ENCODE data around the gene PFN4. TPM values are rescaled to one million over a fixed set of nuclear protein-coding genes. Genes with fewer than 3 reads are reported as not detected.
A peak's percentile ranks its signal among the peaks of the same experiment; 100 is the strongest.

Gene PFN4
- total and polyA plus RNA-seq, 9 of the 15 experiments (the other 6 are each of a cell fraction or from before 2014, with no cell fraction given) = 0.07 to 0.54 (median 0.31) TPM; not detected in 2

- peak in 1 of 2 experiments; percentile 74; a peak in 1 of 4 replicates for TF ChIP-seq ZMIZ1 (IDR thresholded peaks at IDR 0.05; ENCODE audit: low read depth in 2 of 2, low read length in 2 of 2)
- TF ChIP-seq ZNF431 (CRISPR knock-in tag; IDR thresholded peaks at IDR 0.05) = peak; percentile 70; the same call in 1 of the 2 replicates
- peak; percentile 92 for TF ChIP-seq VEZF1 (CRISPR knock-in tag; IDR thresholded peaks at IDR 0.05)
- peak; percentile 54 for TF ChIP-seq ZNF384 (IDR thresholded peaks at IDR 0.05; ENCODE audit: low read depth, low read length)
- 0 out of 2 replicates have a peak, but pooled peaks have one; percentile 3 for TF ChIP-seq SMC3 (conservative IDR thresholded peaks at IDR 0.05; ENCODE audit: insufficient read depth, low read depth, low read length)
- peak; percentile 57; the same call in 1 of the 2 replicates for TF ChIP-seq MTA1 (IDR thresholded peaks at IDR 0.05; ENCODE audit: borderline replicate concordance)
- peak; percentile 43; the same call in 1 of the 2 replicates for TF ChIP-seq PHF21A (IDR thresholded peaks at IDR 0.05; ENCODE audit: borderline replicate concordance, low read depth)
- TF ChIP-seq GABPA (tag; conservative IDR thresholded peaks at IDR 0.05; ENCODE audit: low read depth) = peak; percentile 100
- TF ChIP-seq POLR2AphosphoS5 (IDR thresholded peaks at IDR 0.05; ENCODE audit: control insufficient read depth, insufficient read depth, low read depth, low read length) = peak; percentile 89
- TF ChIP-seq FOXP4 (CRISPR knock-in tag; IDR thresholded peaks at IDR 0.05; ENCODE audit: borderline replicate concordance) = 0 out of 2 replicates have a peak, but pooled peaks have one; percentile 77
- TF ChIP-seq FOXA1 (IDR thresholded peaks at IDR 0.05; ENCODE audit: borderline replicate concordance) = no peak
- TF ChIP-seq TRIM25 (IDR thresholded peaks at IDR 0.05; ENCODE audit: borderline replicate concordance) = 0 out of 2 replicates have a peak, but pooled peaks have one; percentile 55
- no peak for TF ChIP-seq NR3C1 (CRISPR knock-in tag; IDR thresholded peaks at IDR 0.05)
- peak; percentile 46; the same call in 1 of the 2 replicates for TF ChIP-seq TEAD4 (IDR thresholded peaks at IDR 0.05; ENCODE audit: low read length)
- no peak for TF ChIP-seq TEAD4 (CRISPR knock-in tag; IDR thresholded peaks at IDR 0.05; ENCODE audit: borderline replicate concordance)
- peak; percentile 48; the same call in 1 of the 2 replicates for TF ChIP-seq TCF7 (IDR thresholded peaks at IDR 0.05; ENCODE audit: borderline replicate concordance)
- no peak for TF ChIP-seq ZNF146 (CRISPR knock-in tag; IDR thresholded peaks at IDR 0.05; ENCODE audit: unreplicated experiment)
Measured at GRCh38 chr2:24075915-24076848, 47.0 kb downstream of the PFN4 start, which contains the start of gene SF3B6 (continued).
